ENCODE data around the gene TXNDC11. TPM values are rescaled to one million over a fixed set of nuclear protein-coding genes. Genes with fewer than 3 reads are reported as not detected.

TXNDC11 gene
- total RNA-seq, 1 donor from 2014 or later, result 14.1 TPM

DNA sequence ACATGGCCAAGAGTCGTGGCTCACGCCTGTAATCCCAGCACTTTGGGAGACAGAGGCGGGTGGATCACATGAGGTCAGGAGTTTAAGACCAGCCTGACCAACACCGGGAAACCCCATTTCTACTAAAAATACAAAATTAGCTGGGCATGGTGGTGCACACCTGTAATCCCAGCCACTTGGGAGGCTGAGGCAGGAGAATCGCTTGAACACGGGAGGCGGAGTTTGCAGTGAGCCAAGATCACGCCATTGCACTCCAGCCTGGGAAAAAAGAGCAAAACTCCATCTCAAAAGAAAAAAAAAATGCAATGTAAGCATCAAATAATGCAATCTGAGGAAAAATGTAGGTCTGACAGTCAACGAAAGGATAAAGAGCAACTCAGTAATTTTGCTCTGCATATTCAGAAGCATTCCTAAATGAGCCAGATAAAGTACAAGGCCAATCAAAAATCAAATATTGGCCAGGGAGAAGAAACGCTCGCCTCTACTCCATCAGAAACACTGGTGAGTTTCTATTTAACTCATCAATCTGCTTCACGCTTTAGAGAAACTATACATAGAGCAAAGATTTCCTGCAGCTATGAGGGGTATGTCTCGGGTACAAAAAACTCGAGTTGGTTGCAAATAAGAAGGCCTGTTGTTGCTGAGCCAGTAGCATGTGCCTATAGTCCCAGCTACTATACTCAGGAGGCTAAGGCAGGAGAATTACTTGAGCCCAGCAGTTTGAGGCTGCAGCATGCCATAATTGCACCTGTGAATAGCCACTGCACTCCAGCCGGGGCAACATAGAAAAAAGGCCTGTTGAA lies 3.7 kb downstream of the TXNDC11 start:
- Histone ChIP-seq H3K9ac (ENCODE audit: low read depth in 1 of 3, low read length in 3 of 3) (no peak overlapping the region), H3K4me1 (ENCODE audit: control insufficient read depth in 3 of 3, insufficient read depth in 3 of 3, low read length in 3 of 3) (peaks cover 30 to 55% (median 42%) of the 10 kb centered on the region in 3 donors), H3K27ac (ENCODE audit: low read depth, low read length) (no peak overlapping the region), H3K27me3 (ENCODE audit: control insufficient read depth in 3 of 3, insufficient read depth in 3 of 3, low read length in 3 of 3) (no peaks in the 10 kb centered on the region), H3K4me3 (ENCODE audit: low read length in 3 of 3) (no peak overlapping the region), H3K9me3 (ENCODE audit: control insufficient read depth in 3 of 3, low read length in 3 of 3) (no peaks in the 10 kb centered on the region), H3K36me3 (ENCODE audit: control insufficient read depth in 3 of 3, insufficient read depth in 3 of 3, low read length in 3 of 3) (peaks cover 13 to 28% (median 18%) of the 10 kb centered on the region in 3 donors)

DNA sequence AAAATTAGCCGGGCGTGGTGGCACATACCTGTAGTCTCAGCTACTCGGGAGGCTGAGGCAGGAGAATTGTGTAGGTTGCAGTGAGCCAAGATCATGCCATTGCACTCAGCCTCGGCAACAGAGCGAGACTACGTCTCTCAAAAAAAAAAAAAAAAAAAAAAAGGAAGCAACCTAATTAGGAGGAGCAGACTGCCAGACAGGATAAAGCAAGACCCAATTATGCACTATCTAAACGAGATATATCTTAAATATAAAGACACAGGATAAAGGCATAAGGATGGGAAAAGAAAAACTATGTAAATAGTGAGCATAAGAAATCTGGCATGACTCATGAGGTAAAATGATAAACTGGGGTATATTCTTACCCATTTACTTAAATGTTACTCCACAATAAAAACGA lies 4.9 kb downstream of the TXNDC11 start:
- no peaks in the 10 kb centered on the region for H3K9me3 ChIP-seq (ENCODE audit: control insufficient read depth in 3 of 3, low read length in 3 of 3)
- no peak overlapping the region for H3K27ac ChIP-seq (ENCODE audit: low read depth, low read length)
- H3K4me1 ChIP-seq (ENCODE audit: control insufficient read depth in 3 of 3, insufficient read depth in 3 of 3, low read length in 3 of 3), result peaks cover 30 to 46% (median 38%) of the 10 kb centered on the region in 3 donors
- H3K27me3 ChIP-seq (ENCODE audit: control insufficient read depth in 3 of 3, insufficient read depth in 3 of 3, low read length in 3 of 3), result no peaks in the 10 kb centered on the region
- no peak overlapping the region for H3K4me3 ChIP-seq (ENCODE audit: low read length in 3 of 3)
- H3K36me3 ChIP-seq (ENCODE audit: control insufficient read depth in 3 of 3, insufficient read depth in 3 of 3, low read length in 3 of 3), result peaks cover 13 to 34% (median 27%) of the 10 kb centered on the region in 3 donors
- no peak overlapping the region for H3K9ac ChIP-seq (ENCODE audit: low read depth in 1 of 3, low read length in 3 of 3)

- no peak overlapping the region for H3K4me3 ChIP-seq (ENCODE audit: low read length in 3 of 3)
- no peak overlapping the region for H3K9ac ChIP-seq (ENCODE audit: low read depth in 1 of 3, low read length in 3 of 3)
- no peaks in the 10 kb centered on the region for H3K9me3 ChIP-seq (ENCODE audit: control insufficient read depth in 3 of 3, low read length in 3 of 3)
- peaks cover 17 to 43% (median 35%) of the 10 kb centered on the region in 3 donors for H3K36me3 ChIP-seq (ENCODE audit: control insufficient read depth in 3 of 3, insufficient read depth in 3 of 3, low read length in 3 of 3)
- H3K27ac ChIP-seq (ENCODE audit: low read depth, low read length), result no peak overlapping the region
- H3K4me1 ChIP-seq (ENCODE audit: control insufficient read depth in 3 of 3, insufficient read depth in 3 of 3, low read length in 3 of 3), result peaks cover 30 to 46% (median 38%) of the 10 kb centered on the region in 3 donors
- H3K27me3 ChIP-seq (ENCODE audit: control insufficient read depth in 3 of 3, insufficient read depth in 3 of 3, low read length in 3 of 3), result no peaks in the 10 kb centered on the region
Measured at GRCh38 chr16:11736903-11737302, 5.8 kb downstream of the TXNDC11 start.

DNA sequence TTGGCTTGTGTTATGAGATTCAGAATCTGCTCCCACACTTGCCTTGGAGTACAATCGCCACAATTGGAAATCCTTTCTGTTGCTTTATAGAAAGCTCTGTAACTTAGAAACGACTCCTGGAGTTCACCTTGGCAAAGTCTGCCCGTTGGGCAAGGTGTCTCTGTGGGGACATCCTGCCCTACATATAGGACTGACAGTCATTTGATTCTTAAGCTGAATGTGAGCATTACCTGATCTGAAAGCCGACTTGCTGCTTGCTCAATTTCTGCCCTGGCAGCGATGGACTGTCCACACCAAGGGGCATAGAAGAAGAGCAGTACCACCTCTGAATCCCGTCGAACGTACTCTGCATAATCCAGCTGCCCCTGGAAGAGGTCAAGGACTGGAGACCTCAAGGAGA lies 6.9 kb downstream of the TXNDC11 start:
- Histone ChIP-seq H3K9ac (ENCODE audit: low read depth in 1 of 3, low read length in 3 of 3) (no peak overlapping the region), H3K4me3 (ENCODE audit: low read length in 3 of 3) (no peak overlapping the region), H3K36me3 (ENCODE audit: control insufficient read depth in 3 of 3, insufficient read depth in 3 of 3, low read length in 3 of 3) (peaks cover 23 to 51% (median 46%) of the 10 kb centered on the region in 3 donors), H3K27me3 (ENCODE audit: control insufficient read depth in 3 of 3, insufficient read depth in 3 of 3, low read length in 3 of 3) (no peaks in the 10 kb centered on the region), H3K27ac (ENCODE audit: low read depth, low read length) (no peak overlapping the region), H3K9me3 (ENCODE audit: control insufficient read depth in 3 of 3, low read length in 3 of 3) (no peaks in the 10 kb centered on the region), H3K4me1 (ENCODE audit: control insufficient read depth in 3 of 3, insufficient read depth in 3 of 3, low read length in 3 of 3) (peaks cover 22 to 39% (median 31%) of the 10 kb centered on the region in 3 donors)

DNA sequence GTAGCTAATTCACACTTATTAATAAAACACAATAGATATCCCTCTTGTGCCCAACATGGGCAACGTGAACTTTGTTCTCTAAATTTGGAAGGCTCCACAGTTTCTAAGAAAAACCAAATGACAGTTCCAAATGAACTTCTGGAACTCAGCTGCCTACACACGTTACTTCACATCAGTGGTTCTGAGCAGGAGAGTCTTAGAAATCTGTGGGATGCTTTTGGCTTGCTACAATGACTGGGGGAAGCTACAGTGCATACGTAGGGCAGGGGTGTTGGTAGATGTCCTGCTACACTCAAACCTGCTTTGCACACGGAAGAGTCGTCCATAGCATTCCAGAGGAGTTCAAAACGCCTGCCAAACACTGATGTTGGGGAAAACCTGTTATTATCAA lies 8.0 kb downstream of the TXNDC11 start:
- Histone ChIP-seq H3K36me3 (ENCODE audit: control insufficient read depth in 3 of 3, insufficient read depth in 3 of 3, low read length in 3 of 3) (peaks cover 23 to 55% (median 55%) of the 10 kb centered on the region in 3 donors), H3K27ac (ENCODE audit: low read depth, low read length) (no peak overlapping the region), H3K27me3 (ENCODE audit: control insufficient read depth in 3 of 3, insufficient read depth in 3 of 3, low read length in 3 of 3) (no peaks in the 10 kb centered on the region), H3K9ac (ENCODE audit: low read depth in 1 of 3, low read length in 3 of 3) (peak overlapping the region in 1 of 3 donors; percentile 4), H3K9me3 (ENCODE audit: control insufficient read depth in 3 of 3, low read length in 3 of 3) (no peaks in the 10 kb centered on the region), H3K4me3 (ENCODE audit: low read length in 3 of 3) (no peak overlapping the region), H3K4me1 (ENCODE audit: control insufficient read depth in 3 of 3, insufficient read depth in 3 of 3, low read length in 3 of 3) (peaks cover 18 to 35% (median 23%) of the 10 kb centered on the region in 3 donors)

- Histone ChIP-seq H3K9ac (ENCODE audit: low read depth in 1 of 3, low read length in 3 of 3) (no peak overlapping the region), H3K36me3 (ENCODE audit: control insufficient read depth in 3 of 3, insufficient read depth in 3 of 3, low read length in 3 of 3) (peaks cover 23 to 60% (median 59%) of the 10 kb centered on the region in 3 donors), H3K4me3 (ENCODE audit: low read length in 3 of 3) (no peak overlapping the region), H3K27ac (ENCODE audit: low read depth, low read length) (no peak overlapping the region), H3K9me3 (ENCODE audit: control insufficient read depth in 3 of 3, low read length in 3 of 3) (no peaks in the 10 kb centered on the region), H3K27me3 (ENCODE audit: control insufficient read depth in 3 of 3, insufficient read depth in 3 of 3, low read length in 3 of 3) (no peaks in the 10 kb centered on the region), H3K4me1 (ENCODE audit: control insufficient read depth in 3 of 3, insufficient read depth in 3 of 3, low read length in 3 of 3) (peaks cover 18 to 32% (median 20%) of the 10 kb centered on the region in 3 donors)
Measured at GRCh38 chr16:11734025-11734652, 8.5 kb downstream of the TXNDC11 start.

- no peak overlapping the region for H3K27ac ChIP-seq (ENCODE audit: low read depth, low read length)
- no peaks in the 10 kb centered on the region for H3K27me3 ChIP-seq (ENCODE audit: control insufficient read depth in 3 of 3, insufficient read depth in 3 of 3, low read length in 3 of 3)
- H3K9me3 ChIP-seq (ENCODE audit: control insufficient read depth in 3 of 3, low read length in 3 of 3), result no peaks in the 10 kb centered on the region
- H3K4me1 ChIP-seq (ENCODE audit: control insufficient read depth in 3 of 3, insufficient read depth in 3 of 3, low read length in 3 of 3), result peaks cover 15 to 21% (median 15%) of the 10 kb centered on the region in 3 donors
- H3K4me3 ChIP-seq (ENCODE audit: low read length in 3 of 3), result no peak overlapping the region
- H3K9ac ChIP-seq (ENCODE audit: low read depth in 1 of 3, low read length in 3 of 3), result no peak overlapping the region
- H3K36me3 ChIP-seq (ENCODE audit: control insufficient read depth in 3 of 3, insufficient read depth in 3 of 3, low read length in 3 of 3), result peaks cover 26 to 70% (median 66%) of the 10 kb centered on the region in 3 donors
Measured at GRCh38 chr16:11731222-11731621, 11.4 kb downstream of the TXNDC11 start.

DNA sequence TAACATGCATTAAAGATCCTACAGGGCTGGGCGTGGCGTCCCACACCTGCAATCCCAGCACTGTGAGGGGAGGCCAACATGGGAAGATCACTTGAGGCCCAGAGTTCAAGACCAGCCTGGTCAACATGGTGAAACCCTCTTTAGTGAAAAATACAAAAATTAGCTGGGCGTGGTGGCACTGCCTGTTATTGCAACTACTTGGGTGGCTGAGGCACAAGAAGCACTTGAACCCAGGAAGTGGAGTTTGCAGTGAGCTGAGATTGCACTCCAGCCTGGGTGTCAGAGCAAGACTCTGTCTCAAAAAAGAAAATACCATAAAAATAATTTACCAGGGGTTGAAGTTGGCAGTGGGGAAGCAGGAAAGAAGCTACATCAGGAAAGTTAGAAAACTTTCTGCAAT lies 12.9 kb downstream of the TXNDC11 start:
- no peaks in the 10 kb centered on the region for H3K27me3 ChIP-seq (ENCODE audit: control insufficient read depth in 3 of 3, insufficient read depth in 3 of 3, low read length in 3 of 3)
- H3K27ac ChIP-seq (ENCODE audit: low read depth, low read length), result no peak overlapping the region
- peaks cover 4 to 9% (median 7%) of the 10 kb centered on the region in 3 donors for H3K4me1 ChIP-seq (ENCODE audit: control insufficient read depth in 3 of 3, insufficient read depth in 3 of 3, low read length in 3 of 3)
- H3K9me3 ChIP-seq (ENCODE audit: control insufficient read depth in 3 of 3, low read length in 3 of 3), result no peaks in the 10 kb centered on the region
- no peak overlapping the region for H3K9ac ChIP-seq (ENCODE audit: low read depth in 1 of 3, low read length in 3 of 3)
- peaks cover 23 to 60% (median 59%) of the 10 kb centered on the region in 3 donors for H3K36me3 ChIP-seq (ENCODE audit: control insufficient read depth in 3 of 3, insufficient read depth in 3 of 3, low read length in 3 of 3)
- no peak overlapping the region for H3K4me3 ChIP-seq (ENCODE audit: low read length in 3 of 3)

- Histone ChIP-seq H3K36me3 (ENCODE audit: control insufficient read depth in 3 of 3, insufficient read depth in 3 of 3, low read length in 3 of 3) (peaks cover 22 to 48% (median 45%) of the 10 kb centered on the region in 3 donors), H3K4me1 (ENCODE audit: control insufficient read depth in 3 of 3, insufficient read depth in 3 of 3, low read length in 3 of 3) (peaks cover 0 to 3% (median 2%) of the 10 kb centered on the region in 3 donors), H3K9ac (ENCODE audit: low read depth in 1 of 3, low read length in 3 of 3) (no peak overlapping the region), H3K9me3 (ENCODE audit: control insufficient read depth in 3 of 3, low read length in 3 of 3) (no peaks in the 10 kb centered on the region), H3K27me3 (ENCODE audit: control insufficient read depth in 3 of 3, insufficient read depth in 3 of 3, low read length in 3 of 3) (no peaks in the 10 kb centered on the region), H3K27ac (ENCODE audit: low read depth, low read length) (no peak overlapping the region), H3K4me3 (ENCODE audit: low read length in 3 of 3) (no peak overlapping the region)
Measured at GRCh38 chr16:11727796-11728543, 14.7 kb downstream of the TXNDC11 start.

Measured in skeletal muscle tissue (tissue), 4 donors.